Esophagus (tissue), 2 donors: ENCODE results near the gene RRP36. TPM values are rescaled to one million over a fixed set of nuclear protein-coding genes. Genes with fewer than 3 reads are reported as not detected.
"Not testable (repeated sequence)": the region's sequence is repeated elsewhere in the genome, so short reads cannot be mapped to it uniquely, and the experiment has no call there.

Source experiments
- H3K27ac ChIP-seq, 2 donors: one replicate each; pipeline ENCODE4 v1.5.1; 2013; ENCODE audit warnings: low read depth in 2 of 2, mild to moderate bottlenecking in 2 of 2, inconsistent platforms in 1 of 2, low read length in 1 of 2, moderate library complexity in 1 of 2
- H3K27me3 ChIP-seq, 2 donors: one replicate each; pipeline ENCODE4 v1.6.1; 2013; ENCODE audit warnings: low read length in 2 of 2, control low read depth in 1 of 2, mild to moderate bottlenecking in 1 of 2; ENCODE audit not compliant: insufficient read depth in 2 of 2, control insufficient read depth in 1 of 2
- H3K36me3 ChIP-seq, 2 donors: one replicate each; pipeline ENCODE4 v1.6.1; 2013; ENCODE audit warnings: low read length in 1 of 2; ENCODE audit not compliant: control insufficient read depth in 2 of 2, insufficient read depth in 2 of 2
- H3K4me1 ChIP-seq, 2 donors: one replicate each; pipeline ENCODE4 v1.6.1; 2013; ENCODE audit warnings: low read length in 1 of 2; ENCODE audit not compliant: control insufficient read depth in 2 of 2, insufficient read depth in 2 of 2
- H3K4me3 ChIP-seq, 2 donors: one replicate each; pipeline ENCODE4 v1.5.1; 2013; ENCODE audit warnings: low read length in 2 of 2, mild to moderate bottlenecking in 2 of 2, low read depth in 1 of 2, moderate library complexity in 1 of 2
- H3K9me3 ChIP-seq, 2 donors: one replicate each; pipeline ENCODE4 v1.6.1; 2013; ENCODE audit warnings: mild to moderate bottlenecking in 2 of 2, low read depth in 1 of 2, low read length in 1 of 2, moderate library complexity in 1 of 2; ENCODE audit not compliant: control insufficient read depth in 2 of 2, insufficient read depth in 1 of 2
- WGBS, 2 donors: extraction: QIAGEN DNeasy Blood & Tissue Kit; methylation state at CpG; one replicate each; pipeline ENCODE4 v1.1.7; 2013; 5-methylcytosine and 5-hydroxymethylcytosine counted together
- polyA plus RNA-seq, 2 donors: library from polyadenylated mRNA; stranded (reverse); fragments of 200-250 nt; gene quantifications; one replicate each; pipeline ENCODE4 v1.2.3, GENCODE V29; 2013
- donor health status: healthy with polysubstance abuse.
- donor health status: Bipolar disorder and iron deficiency.

The RRP36 gene
- polyA plus RNA-seq, 2 donors, result 18.4 to 40.3 TPM

DNA sequence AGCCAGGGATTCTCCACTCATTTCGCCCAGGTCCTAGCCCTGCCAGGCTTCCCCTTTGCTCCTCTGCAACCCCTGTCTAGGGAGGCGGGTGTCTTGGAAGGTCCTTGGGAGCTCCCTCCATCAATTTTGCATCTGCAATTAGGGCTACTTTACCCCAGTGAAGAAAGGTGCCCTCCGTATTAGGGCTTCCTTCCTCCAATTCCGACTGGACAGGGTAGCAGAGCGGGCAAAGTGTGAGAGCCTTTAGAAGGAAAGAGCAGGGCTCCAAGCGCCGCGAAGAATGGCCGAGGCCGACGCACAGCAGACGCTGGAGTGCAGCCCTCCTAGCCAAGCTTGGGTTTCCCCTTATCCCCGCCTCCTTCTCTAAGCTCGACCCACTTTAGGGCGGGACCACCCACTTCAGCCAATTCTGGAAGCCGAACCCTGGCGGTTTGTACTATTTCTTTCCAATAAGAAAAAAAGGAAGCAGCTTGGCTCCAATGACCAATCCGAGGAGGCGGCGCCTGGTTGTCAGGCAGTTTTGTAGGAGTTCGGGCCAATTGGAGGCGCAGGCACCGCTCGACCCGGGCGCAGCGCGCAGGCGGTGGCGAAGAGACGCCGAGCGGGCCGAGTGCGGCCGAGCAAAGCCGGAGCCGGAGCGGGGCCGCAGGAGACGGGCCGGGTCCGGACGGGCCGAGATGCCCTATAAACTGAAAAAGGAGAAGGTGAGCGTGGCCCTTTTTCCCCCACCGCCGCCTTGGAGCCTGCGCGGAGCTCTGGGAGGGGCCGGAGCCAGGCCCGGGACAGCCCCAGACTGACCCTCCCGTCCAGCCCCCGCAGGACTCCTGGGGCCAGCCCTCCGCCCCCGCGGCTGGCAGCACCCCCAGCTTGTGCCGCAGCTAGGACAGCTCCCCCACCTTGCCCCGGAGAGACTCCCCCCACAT, 37.2 kb upstream of the RRP36 start, which contains the start of gene PPP2R5D:
Gene PPP2R5D, plus strand, starts transcription at position 570 of the 923 bp plus-strand sequence. Its CDS starts 108 bp downstream, at position 678.
- H3K4me1 ChIP-seq, result peaks cover 5 to 24% of the 10 kb centered on the region in 2 donors
- H3K27ac ChIP-seq, result peak within 1 kb of the TSS; percentile 83 to 93
- WGBS, 2 donors, result 1% methylated on average over 49 to 59 of the region's 59 CpGs
- H3K36me3 ChIP-seq, result peaks cover 0 to 3% of the 10 kb centered on the region in 2 donors
- H3K4me3 ChIP-seq, result peak within 1 kb of the TSS; percentile 72 to 84
- H3K9me3 ChIP-seq, result no peaks in the 10 kb centered on the region
- no peaks in the 10 kb centered on the region for H3K27me3 ChIP-seq

DNA sequence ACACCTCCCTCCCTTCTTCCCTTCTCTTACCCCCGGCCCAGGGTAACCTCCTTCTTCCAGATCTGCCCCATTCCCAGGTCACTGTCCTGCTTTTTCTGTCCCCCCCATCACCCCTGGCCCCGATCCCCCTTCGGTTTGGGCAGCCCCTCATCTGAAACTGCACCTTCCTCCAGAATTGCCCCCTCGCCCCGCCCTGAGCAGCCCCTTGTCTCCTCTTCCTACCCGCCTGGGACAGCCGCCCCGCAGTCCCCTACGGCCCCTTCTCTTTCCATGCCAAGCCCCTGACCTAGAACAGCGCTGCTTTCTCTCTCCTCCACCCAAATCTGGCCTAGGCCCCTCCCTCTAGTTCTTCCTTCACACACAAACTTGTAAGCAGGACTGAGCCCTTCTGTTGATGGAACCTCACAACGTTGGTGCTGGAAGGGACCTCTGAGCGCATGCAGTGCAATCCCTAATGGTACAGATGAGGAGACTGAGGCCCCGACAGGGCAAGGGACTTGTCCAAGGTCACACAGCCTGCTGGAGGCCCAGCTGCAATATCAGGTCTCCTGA, 36.4 kb upstream of the RRP36 start:
- Histone ChIP-seq H3K4me1 (peaks cover 5 to 19% of the 10 kb centered on the region in 2 donors), H3K36me3 (peaks cover 3 to 4% of the 10 kb centered on the region in 2 donors), H3K9me3 (no peaks in the 10 kb centered on the region), H3K4me3 (peak overlapping the region; percentile 72 to 84), H3K27ac (peak overlapping the region; percentile 77 to 83), H3K27me3 (no peaks in the 10 kb centered on the region)
- 9 to 11% methylated on average over 13 of the region's 13 CpGs for WGBS, 2 donors

- H3K27ac ChIP-seq, result no peak overlapping the region
- H3K4me1 ChIP-seq, result peaks cover 5 to 16% of the 10 kb centered on the region in 2 donors
- H3K9me3 ChIP-seq, result no peaks in the 10 kb centered on the region
- 77% methylated on average over 5 of the region's 5 CpGs for WGBS, 2 donors
- no peak overlapping the region for H3K4me3 ChIP-seq
- H3K36me3 ChIP-seq, result peaks cover 7 to 9% of the 10 kb centered on the region in 2 donors
- H3K27me3 ChIP-seq, result no peaks in the 10 kb centered on the region
These were observed 33.6 kb upstream of the RRP36 start for GRCh38 chr6:42987533-42988451.

- Histone ChIP-seq H3K36me3 (peaks cover 7 to 9% of the 10 kb centered on the region in 2 donors), H3K4me3 (no peak overlapping the region), H3K4me1 (peaks cover 5 to 16% of the 10 kb centered on the region in 2 donors), H3K27me3 (no peaks in the 10 kb centered on the region), H3K27ac (no peak overlapping the region), H3K9me3 (no peaks in the 10 kb centered on the region)
- WGBS, 2 donors, result 50 to 56% methylated on average over 1 of the region's 1 CpG
These were observed 32.9 kb upstream of the RRP36 start for GRCh38 chr6:42988486-42989020.

GRCh38 chr6:42989923-42990322, 31.5 kb upstream of the RRP36 start:
- Histone ChIP-seq H3K27me3 (no peaks in the 10 kb centered on the region), H3K4me3 (no peak overlapping the region), H3K4me1 (peaks cover 2 to 13% of the 10 kb centered on the region in 2 donors), H3K27ac (no peak overlapping the region), H3K36me3 (peaks cover 7 to 9% of the 10 kb centered on the region in 2 donors), H3K9me3 (no peaks in the 10 kb centered on the region)
- 83 to 89% methylated on average over 5 of the region's 5 CpGs for WGBS, 2 donors

DNA sequence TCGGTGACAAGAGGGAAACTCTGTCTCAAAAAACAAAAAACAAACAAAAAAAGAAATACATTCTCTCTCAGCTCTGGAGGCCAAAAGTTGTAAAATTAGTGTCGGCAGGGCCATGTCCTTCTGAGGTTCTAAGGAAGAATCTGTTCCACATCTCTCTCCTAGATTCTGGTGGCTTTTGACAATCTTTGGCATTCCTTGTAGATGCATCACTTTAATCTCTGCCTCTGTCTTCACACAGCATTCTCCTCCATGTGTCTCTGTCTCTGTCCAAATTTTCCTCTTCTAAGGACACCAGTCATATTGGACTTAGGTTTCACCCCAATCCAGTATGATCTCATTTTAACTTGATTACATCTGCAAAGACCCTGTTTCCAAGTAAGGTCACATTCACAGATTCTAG, 28.0 kb upstream of the RRP36 start:
- Histone ChIP-seq H3K36me3 (peaks cover 7 to 9% of the 10 kb centered on the region in 2 donors), H3K4me3 (no peak overlapping the region), H3K27ac (no peak overlapping the region), H3K27me3 (no peaks in the 10 kb centered on the region), H3K9me3 (no peaks in the 10 kb centered on the region), H3K4me1 (peaks cover 0 to 2% of the 10 kb centered on the region in 2 donors)
- 92 to 98% methylated on average over 2 of the region's 2 CpGs for WGBS, 2 donors

GRCh38 chr6:42996513-42996912, 24.9 kb upstream of the RRP36 start:
- Histone ChIP-seq H3K9me3 (no peaks in the 10 kb centered on the region), H3K4me3 (no peak overlapping the region), H3K36me3 (peaks cover 2 to 3% of the 10 kb centered on the region in 2 donors), H3K4me1 (no peaks in the 10 kb centered on the region), H3K27ac (no peak overlapping the region), H3K27me3 (no peaks in the 10 kb centered on the region)

DNA sequence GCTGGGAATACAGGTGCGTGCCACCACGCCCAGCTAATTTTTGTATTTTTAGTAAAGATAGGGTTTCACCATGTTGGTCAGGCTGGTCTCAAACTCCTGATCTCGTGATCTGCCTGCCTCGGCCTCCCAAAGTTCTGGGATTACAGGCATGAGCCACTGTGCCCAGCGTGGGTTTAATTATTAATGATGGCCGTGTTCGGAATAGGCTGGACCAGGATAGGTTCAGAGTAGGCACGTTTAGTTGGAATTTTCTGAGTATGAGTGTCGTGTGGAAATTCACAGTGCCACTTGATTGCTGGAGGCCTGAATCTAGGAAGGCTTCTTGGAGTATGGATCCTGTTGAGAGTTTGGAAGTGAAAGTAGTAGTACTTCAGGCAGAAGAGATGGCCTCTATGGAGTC, 23.2 kb upstream of the RRP36 start:
- not testable (repeated sequence) for H3K4me3 ChIP-seq, H3K9me3 ChIP-seq
- WGBS, 2 donors, result 93 to 94% methylated on average over 9 of the region's 9 CpGs

GRCh38 chr6:43001843-43002242, 19.6 kb upstream of the RRP36 start:
- Histone ChIP-seq H3K36me3 (peaks cover 4 to 11% of the 10 kb centered on the region in 2 donors), H3K4me3 (no peak overlapping the region), H3K9me3 (no peaks in the 10 kb centered on the region), H3K27me3 (no peaks in the 10 kb centered on the region), H3K27ac (no peak overlapping the region), H3K4me1 (no peaks in the 10 kb centered on the region)
- 97 to 99% methylated on average over 8 of the region's 8 CpGs for WGBS, 2 donors

More for the DNA sequence above, 23.2 kb upstream of the RRP36 start:
- not testable (repeated sequence) for H3K36me3 ChIP-seq, H3K27me3 ChIP-seq, H3K4me1 ChIP-seq, H3K27ac ChIP-seq
